Measurements from ENCODE around the gene UHRF1. TPM values are rescaled to one million over a fixed set of nuclear protein-coding genes. Genes with fewer than 3 reads are reported as not detected.

The UHRF1 gene
- total and polyA plus RNA-seq, 2 of the 4 experiments (the other 2 are of a cell fraction) = 47.4 to 57.4 TPM

GRCh38 chr19:4889034-4889815 is 20.1 kb upstream of the UHRF1 start:
- Histone ChIP-seq H3K56ac (ENCODE audit: extremely low read depth, insufficient read depth, low read length) (no peak overlapping the region), H2AFZ (replicated peaks; ENCODE audit: low read length, poor library complexity) (peak overlapping the region; percentile 65), H4K20me1 (ENCODE audit: insufficient read depth, low read length) (no peaks in the 10 kb centered on the region), H4K91ac (ENCODE audit: insufficient read depth, low read depth, low read length) (no peak overlapping the region), H3K18ac (ENCODE audit: low read depth, low read length) (no peak overlapping the region), H4K5ac (ENCODE audit: low read depth, low read length) (no peak overlapping the region), H2BK15ac (ENCODE audit: low read depth, low read length) (no peak overlapping the region; the same call in 2 of the 3 replicates), H3K23ac (ENCODE audit: low read depth, low read length) (no peak overlapping the region), H2AK5ac (ENCODE audit: low read depth, low read length) (no peak overlapping the region), H3K4me2 (ENCODE audit: low read depth, low read length) (no peak overlapping the region), H3K79me1 (ENCODE audit: low read depth in 1 of 2, low read length in 2 of 2) (no peaks in the 10 kb centered on the region), H3K9me3 (ENCODE audit: control insufficient read depth, insufficient read depth, low read length) (no peaks in the 10 kb centered on the region), H3K14ac (replicated peaks; ENCODE audit: low read depth, low read length) (no peak overlapping the region), H3K27me3 (ENCODE audit: control insufficient read depth, insufficient read depth, low read length) (no peaks in the 10 kb centered on the region), H3K36me3 (ENCODE audit: control insufficient read depth, insufficient read depth, low read length) (no peaks in the 10 kb centered on the region), H3K9me1 (ENCODE audit: insufficient read depth, low read length) (peaks cover 4% of the 10 kb centered on the region; the same call in 1 of the 2 replicates), H3K9ac (ENCODE audit: low read depth, low read length) (no peak overlapping the region), H3K4ac (ENCODE audit: low read depth, low read length) (no peak overlapping the region), H2BK5ac (ENCODE audit: low read depth, low read length, poor library complexity, severe bottlenecking) (no peak overlapping the region), H3K4me1 (ENCODE audit: control insufficient read depth, insufficient read depth, low read length) (no peaks in the 10 kb centered on the region), H3K4me3 (ENCODE audit: insufficient read depth, low read depth, low read length) (no peak overlapping the region), H2BK120ac (ENCODE audit: low read depth, low read length) (no peak overlapping the region), H2AK9ac (replicated peaks; ENCODE audit: low read depth, low read length, poor library complexity) (no peak overlapping the region), H4K8ac (ENCODE audit: low read depth in 2 of 2, low read length in 2 of 2) (no peak overlapping the region), H3K27ac (ENCODE audit: insufficient read depth, low read length) (no peak overlapping the region), H2BK20ac (ENCODE audit: low read depth, low read length) (peak overlapping the region; percentile 9; the same call in 1 of the 2 replicates)
- BruUV-seq (replicated peaks) = no TSS peak
- intact Hi-C loops (cut with micrococcal nuclease) = no loop called here
- WGBS, 2 experiments (ENCODE audit: extremely low coverage in 2 of 2, insufficient read length in 1 of 2) = no CpG with 5 or more reads among the region's 14 CpGs
- ChIA-PET POLR2A (ENCODE audit: unreplicated experiment) (no interaction called here), CTCF (interaction anchor here (0.6 kb wide), 1 partner anchor 10 kb away, joined by 3 read pairs; no protein-coding TSS in a partner anchor)
- ATAC-seq (ENCODE audit: low read depth) (peak; percentile 62), DNase-seq (peak; percentile 83)
- in situ Hi-C loops (cut with MboI; ENCODE audit: low sequenced_read_pairs) = no loop called here
- TF ChIP-seq FOS (IDR thresholded peaks at IDR 0.05; ENCODE audit: low read depth, low read length) (no peak), RCOR1 (IDR thresholded peaks at IDR 0.05; ENCODE audit: insufficient replicate concordance, low read length) (no peak)
- dilution Hi-C loops (cut with HindIII; ENCODE audit: low sequenced_read_pairs, unreplicated experiment) = no loop called here
